PC-9 (cell line): ENCODE measurements around the gene PCDHGC3. TPM values are rescaled to one million over a fixed set of nuclear protein-coding genes. Genes with fewer than 3 reads are reported as not detected.

Source experiments
- BruUV-seq: library from RNA; stranded (reverse); fragments of 400-500 nt; replicated peaks from 2 replicates; lab custom pipeline; 2021; lab: Mats Ljungman, UMichigan
- CTCF ChIA-PET: fragments of 300-600 bp; sonication (Branson Sonifier 250); formaldehyde crosslinking; loops from one replicate; lab custom pipeline; 2022; ENCODE audit warnings: antibody characterized with exemption; lab: Charles Lee
- POLR2A ChIA-PET: fragments of 300-600 bp; sonication (Branson Sonifier 250); formaldehyde crosslinking; loops from one replicate; lab custom pipeline; 2022; ENCODE audit warnings: antibody characterized with exemption; ENCODE audit not compliant: unreplicated experiment; lab: Charles Lee
- DNase-seq, 2 experiments: peaks; one replicate each; pipeline versions ENCODE4 v3.0.0 to v3.0.0-alpha.2; 2015 to 2022; ENCODE audit warnings: mixed read lengths in 1 of 2
- H2AFZ ChIP-seq: fragments of 200-600 bp; sonication (generic); 2 replicates; pipeline ENCODE4 v1.8.1; 2017; ENCODE audit warnings: antibody characterized with exemption
- H3F3A ChIP-seq: fragments of 200-600 bp; sonication (generic); 2 replicates; pipeline ENCODE4 v1.8.1; 2017; ENCODE audit warnings: antibody characterized with exemption, mild to moderate bottlenecking, low read depth; ENCODE audit not compliant: insufficient read depth
- H3K27ac ChIP-seq: fragments of 200-600 bp; sonication (generic); 2 replicates; pipeline ENCODE4 v1.6.1; 2016; ENCODE audit warnings: mixed run types
- H3K27me3 ChIP-seq: fragments of 200-600 bp; sonication (generic); 2 replicates; pipeline ENCODE4 v1.6.1; 2016; ENCODE audit warnings: low read depth, mixed run types; ENCODE audit not compliant: insufficient read depth
- H3K36me3 ChIP-seq: fragments of 200-600 bp; sonication (generic); 2 replicates; pipeline ENCODE4 v1.6.1; 2016; ENCODE audit warnings: low read depth, mixed run types
- H3K4me1 ChIP-seq: fragments of 200-600 bp; sonication (generic); replicated peaks from 2 replicates; pipeline ENCODE4 v1.6.1; 2016; ENCODE audit warnings: mixed run types; ENCODE audit not compliant: insufficient read depth
- H3K4me2 ChIP-seq: fragments of 200-600 bp; sonication (generic); 2 replicates; pipeline ENCODE4 v1.6.1; 2017; ENCODE audit warnings: mixed run types
- H3K4me3 ChIP-seq: fragments of 200-600 bp; sonication (generic); 2 replicates; pipeline ENCODE4 v1.6.1; 2016; ENCODE audit warnings: mixed run types
- H3K79me2 ChIP-seq: fragments of 200-600 bp; sonication (generic); 2 replicates; pipeline ENCODE4 v1.6.1; 2017; ENCODE audit warnings: low read depth, mixed run types
- H3K9me2 ChIP-seq: fragments of 200-600 bp; sonication (generic); 2 replicates; pipeline ENCODE4 v1.8.1; 2017; ENCODE audit warnings: mild to moderate bottlenecking; ENCODE audit not compliant: insufficient read depth
- H3K9me3 ChIP-seq: fragments of 200-600 bp; sonication (generic); 2 replicates; pipeline ENCODE4 v1.8.1; 2016; ENCODE audit warnings: low read depth; ENCODE audit not compliant: insufficient read depth
- H4K20me1 ChIP-seq: fragments of 200-600 bp; sonication (generic); 2 replicates; pipeline ENCODE4 v1.8.1; 2017; ENCODE audit not compliant: insufficient read depth
- EZH2 ChIP-seq: fragments of 200-600 bp; sonication (generic); IDR thresholded peaks from 2 replicates; pipeline ENCODE4 v1.8.0; 2017; ENCODE audit warnings: antibody characterized with exemption, low read depth
- intact Hi-C: fragments of 100-400 bp; cut with micrococcal nuclease; formaldehyde crosslinking; loops from one replicate; pipeline ENCODE4 v1.10.0; 2022; ENCODE audit not compliant: unreplicated experiment
- total RNA-seq: library from RNA; stranded (reverse); gene quantifications from 2 replicates; pipeline ENCODE4 v1.2.3, GENCODE V29; 2021
- TF ChIP-seq, protein P1 (sequence below): fragments of 200-600 bp; sonication (generic); conservative IDR thresholded peaks from 2 replicates; pipeline ENCODE4 v1.6.1; 2017; ENCODE audit warnings: mixed run types, antibody characterized with exemption, mild to moderate bottlenecking, moderate library complexity

The PCDHGC3 gene
- total RNA-seq, 1 experiment from 2014 or later: 0.50 TPM

DNA sequence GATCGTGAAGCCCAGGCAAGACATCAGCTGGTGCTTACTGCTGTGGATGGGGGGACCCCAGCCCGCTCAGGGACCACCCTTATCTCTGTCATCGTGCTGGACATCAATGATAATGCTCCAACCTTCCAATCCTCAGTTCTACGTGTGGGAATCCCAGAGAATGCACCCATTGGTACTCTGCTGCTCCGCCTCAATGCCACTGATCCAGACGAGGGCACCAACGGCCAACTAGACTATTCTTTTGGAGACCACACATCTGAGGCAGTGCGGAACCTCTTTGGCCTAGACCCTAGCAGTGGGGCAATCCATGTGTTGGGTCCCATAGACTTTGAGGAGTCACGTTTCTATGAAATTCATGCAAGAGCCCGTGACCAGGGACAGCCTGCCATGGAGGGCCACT is 14.1 kb downstream of the PCDHGC3 start:
- no peak for DNase-seq
- POLR2A ChIA-PET: no interaction called here
- no peak for TF ChIP-seq EZH2
- TF ChIP-seq, protein P1, sequence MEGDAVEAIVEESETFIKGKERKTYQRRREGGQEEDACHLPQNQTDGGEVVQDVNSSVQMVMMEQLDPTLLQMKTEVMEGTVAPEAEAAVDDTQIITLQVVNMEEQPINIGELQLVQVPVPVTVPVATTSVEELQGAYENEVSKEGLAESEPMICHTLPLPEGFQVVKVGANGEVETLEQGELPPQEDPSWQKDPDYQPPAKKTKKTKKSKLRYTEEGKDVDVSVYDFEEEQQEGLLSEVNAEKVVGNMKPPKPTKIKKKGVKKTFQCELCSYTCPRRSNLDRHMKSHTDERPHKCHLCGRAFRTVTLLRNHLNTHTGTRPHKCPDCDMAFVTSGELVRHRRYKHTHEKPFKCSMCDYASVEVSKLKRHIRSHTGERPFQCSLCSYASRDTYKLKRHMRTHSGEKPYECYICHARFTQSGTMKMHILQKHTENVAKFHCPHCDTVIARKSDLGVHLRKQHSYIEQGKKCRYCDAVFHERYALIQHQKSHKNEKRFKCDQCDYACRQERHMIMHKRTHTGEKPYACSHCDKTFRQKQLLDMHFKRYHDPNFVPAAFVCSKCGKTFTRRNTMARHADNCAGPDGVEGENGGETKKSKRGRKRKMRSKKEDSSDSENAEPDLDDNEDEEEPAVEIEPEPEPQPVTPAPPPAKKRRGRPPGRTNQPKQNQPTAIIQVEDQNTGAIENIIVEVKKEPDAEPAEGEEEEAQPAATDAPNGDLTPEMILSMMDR: no peak
- Histone ChIP-seq H4K20me1 (no peaks in the 10 kb centered on the region), H3K4me2 (no peak overlapping the region), H3K4me3 (no peak overlapping the region), H3K4me1 (no peaks in the 10 kb centered on the region), H3K9me3 (no peaks in the 10 kb centered on the region), H3K9me2 (no peaks in the 10 kb centered on the region), H3K36me3 (no peaks in the 10 kb centered on the region), H3K27ac (no peak overlapping the region), H3F3A (no peaks in the 10 kb centered on the region), H3K27me3 (peaks cover 32% of the 10 kb centered on the region), H2AFZ (no peak overlapping the region), H3K79me2 (no peaks in the 10 kb centered on the region)
- CTCF ChIA-PET: no interaction called here
- intact Hi-C loops: no loop called here
- BruUV-seq: no TSS peak

DNA sequence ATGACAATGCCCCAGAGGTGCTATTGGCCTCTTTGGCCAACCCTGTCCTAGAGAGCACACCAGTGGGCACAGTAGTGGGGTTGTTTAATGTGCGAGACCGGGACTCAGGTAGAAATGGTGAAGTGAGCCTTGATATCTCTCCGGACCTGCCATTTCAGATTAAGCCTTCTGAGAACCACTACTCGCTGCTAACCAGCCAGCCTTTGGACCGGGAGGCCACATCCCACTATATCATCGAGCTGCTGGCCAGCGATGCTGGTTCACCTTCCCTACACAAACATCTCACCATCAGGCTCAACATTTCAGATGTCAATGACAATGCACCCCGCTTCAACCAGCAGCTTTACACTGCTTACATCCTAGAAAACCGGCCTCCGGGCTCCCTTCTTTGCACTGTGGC is 14.5 kb downstream of the PCDHGC3 start:
- TF ChIP-seq, protein P1: no peak
- TF ChIP-seq EZH2: no peak
- BruUV-seq: no TSS peak
- ChIA-PET POLR2A (no interaction called here), CTCF (no interaction called here)
- H3K36me3 ChIP-seq: no peaks in the 10 kb centered on the region
- H3K4me1 ChIP-seq: no peaks in the 10 kb centered on the region
- no peak overlapping the region for H3K4me3 ChIP-seq
- H3K27me3 ChIP-seq: peaks cover 35% of the 10 kb centered on the region
- H3F3A ChIP-seq: no peaks in the 10 kb centered on the region
- no peak overlapping the region for H3K4me2 ChIP-seq
- no peaks in the 10 kb centered on the region for H4K20me1 ChIP-seq
- intact Hi-C loops: no loop called here
- H3K9me2 ChIP-seq: no peaks in the 10 kb centered on the region
- no peak overlapping the region for H3K27ac ChIP-seq
- no peak overlapping the region for H2AFZ ChIP-seq
- H3K79me2 ChIP-seq: no peaks in the 10 kb centered on the region
- no peak for DNase-seq
- no peaks in the 10 kb centered on the region for H3K9me3 ChIP-seq

GRCh38 chr5:141490771-141491170 is 15.0 kb downstream of the PCDHGC3 start:
- Histone ChIP-seq H3F3A (no peaks in the 10 kb centered on the region), H3K27ac (no peak overlapping the region), H3K27me3 (peaks cover 37% of the 10 kb centered on the region), H3K79me2 (no peaks in the 10 kb centered on the region), H3K4me1 (no peaks in the 10 kb centered on the region), H3K4me2 (no peak overlapping the region), H3K9me3 (no peaks in the 10 kb centered on the region), H4K20me1 (no peaks in the 10 kb centered on the region), H3K9me2 (no peaks in the 10 kb centered on the region), H3K4me3 (no peak overlapping the region), H3K36me3 (no peaks in the 10 kb centered on the region), H2AFZ (no peak overlapping the region)
- no TSS peak for BruUV-seq
- intact Hi-C loops: no loop called here
- POLR2A ChIA-PET: no interaction called here
- CTCF ChIA-PET: no interaction called here
- no peak for DNase-seq
- TF ChIP-seq, protein P1: no peak
- TF ChIP-seq EZH2: no peak
